Suprapubic skin (tissue), 4 donors: ENCODE results near the gene SULT1A4. TPM values are rescaled to one million over a fixed set of nuclear protein-coding genes. Genes with fewer than 3 reads are reported as not detected.
"Not testable (repeated sequence)": the region's sequence is repeated elsewhere in the genome, so short reads cannot be mapped to it uniquely, and the experiment has no call there.

Experiments used
- DNase-seq, 2 donors: peaks; one replicate each; pipeline ENCODE4 v3.0.0-alpha.2; 2019; ENCODE audit warnings: low spot score in 2 of 2
- H3K27ac ChIP-seq: fragments of 200-600 bp; sonication (generic); one replicate; pipeline ENCODE4 v1.5.1; 2019
- H3K27me3 ChIP-seq: fragments of 200-600 bp; sonication (generic); one replicate; pipeline ENCODE4 v1.5.1; 2019
- H3K36me3 ChIP-seq: fragments of 200-600 bp; sonication (generic); one replicate; pipeline ENCODE4 v1.5.1; 2019
- H3K4me1 ChIP-seq: fragments of 200-600 bp; sonication (generic); one replicate; pipeline ENCODE4 v1.5.1; 2019
- H3K4me3 ChIP-seq: fragments of 200-600 bp; sonication (generic); one replicate; pipeline ENCODE4 v1.5.1; 2019; ENCODE audit warnings: mild to moderate bottlenecking
- H3K9me3 ChIP-seq: fragments of 200-600 bp; sonication (generic); one replicate; pipeline ENCODE4 v1.5.1; 2019
- WGBS: methylation state at CpG from one replicate; pipeline ENCODE4 v1.1.5; 2018; 5-methylcytosine and 5-hydroxymethylcytosine counted together
- total RNA-seq, 4 donors: library from RNA; depleted of rRNA; stranded (reverse); fragments of >200 nt; gene quantifications; one replicate each; pipeline ENCODE4 v1.1.0, GENCODE V29; 2016

SULT1A4 gene
- total RNA-seq, 4 donors from 2014 or later: 5.0 to 11.0 (median 9.0) TPM

- DNase-seq: peak; percentile 29 to 76
- WGBS: 70% methylated on average over 4 of the region's 12 CpGs
Observed at GRCh38 chr16:29482276-29482675, 22.6 kb downstream of the SULT1A4 start.

DNA sequence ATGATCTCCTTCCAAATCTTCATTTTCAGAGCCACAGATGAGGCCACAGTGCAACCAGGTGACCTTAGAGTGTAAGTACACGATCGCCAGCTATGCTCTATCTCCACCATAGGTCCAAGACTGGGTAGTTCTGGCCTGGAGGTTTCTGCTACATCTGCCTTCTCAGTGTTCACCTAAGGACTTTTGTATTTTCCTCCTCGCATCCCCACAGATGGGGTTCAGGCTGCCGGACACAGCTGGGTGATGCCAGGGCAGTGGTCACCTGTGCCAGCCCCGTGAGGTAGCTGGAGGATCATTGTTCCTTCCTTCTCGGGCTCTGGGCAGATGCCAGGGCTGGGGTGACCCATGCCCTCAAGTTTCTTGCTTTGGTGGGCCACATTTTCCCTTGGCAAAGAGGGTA lies 46.6 kb downstream of the SULT1A4 start, which contains the start of gene NPIPB12:
Gene NPIPB12, minus strand, starts transcription at position 101 of the 400 bp plus-strand sequence.
- not testable (repeated sequence) for H3K4me3 ChIP-seq, H3K27me3 ChIP-seq, DNase-seq, H3K27ac ChIP-seq, H3K36me3 ChIP-seq, H3K4me1 ChIP-seq, H3K9me3 ChIP-seq
- WGBS: no CpG with 5 or more reads among the region's 6 CpGs

More at GRCh38 chr16:29482276-29482675, 22.6 kb downstream of the SULT1A4 start:
- not testable (repeated sequence) for H3K27me3 ChIP-seq, H3K4me1 ChIP-seq, H3K36me3 ChIP-seq, H3K9me3 ChIP-seq, H3K27ac ChIP-seq, H3K4me3 ChIP-seq

Other genes starting within 250 kb of the SULT1A4 start
- gene NPIPB11, start 53.2 kb upstream of the SULT1A4 start, total RNA-seq: 10 to 100 TPM in 1 of 4 donors, 1 to 10 TPM in 1, under 1 TPM in 2; 0.47 to 25.3 (median 2.7) TPM
- gene BOLA2, start 5.6 kb upstream of the SULT1A4 start, total RNA-seq: 10 to 100 TPM; 11.3 to 24.0 (median 16.9) TPM
- 10 to 100 TPM; 14.3 to 41.9 (median 30.7) TPM for gene SLX1B, start 5.4 kb upstream of the SULT1A4 start, total RNA-seq
- gene NPIPB12, start 46.5 kb downstream of the SULT1A4 start, total RNA-seq: 100 to 1,000 TPM in 2 of 4 donors, 10 to 100 TPM in 2; 29.3 to 311 (median 86.3) TPM
- 1 to 10 TPM; 2.2 to 6.3 (median 4.7) TPM for gene SPN, start 203.3 kb downstream of the SULT1A4 start, total RNA-seq
- 1 to 10 TPM; 2.2 to 5.5 (median 3.5) TPM for gene QPRT, start 219.3 kb downstream of the SULT1A4 start, total RNA-seq